HL-60/S4 (cell line): ENCODE measurements around the gene GABRR2.

Experiments
- in situ Hi-C: fragments of 300-500 bp; cut with MboI; formaldehyde crosslinking; loops from 2 replicates; pipeline ENCODE4 v1.14.3; 2022; ENCODE audit warnings: low sequenced_read_pairs

GABRR2 gene

GRCh38 chr6:89216411-89216810 lies 98.7 kb downstream of the GABRR2 start:
- in situ Hi-C loops, result no loop called here

GRCh38 chr6:89215391-89215790 lies 99.7 kb downstream of the GABRR2 start:
- in situ Hi-C loops, result no loop called here

GRCh38 chr6:89214197-89214596 lies 100.9 kb downstream of the GABRR2 start:
- in situ Hi-C loops, result no loop called here

- in situ Hi-C loops, result no loop called here
Observed at GRCh38 chr6:89212472-89212871, 102.6 kb downstream of the GABRR2 start.

- in situ Hi-C loops, result no loop called here
Observed at GRCh38 chr6:89209457-89209856, 105.6 kb downstream of the GABRR2 start.

GRCh38 chr6:89208551-89208950 lies 106.5 kb downstream of the GABRR2 start:
- in situ Hi-C loops, result no loop called here
